A549 (cell line): Measurements from ENCODE around the gene ZNG1A. TPM values are rescaled to one million over a fixed set of nuclear protein-coding genes. Genes with fewer than 3 reads are reported as not detected.

Experiments
- ATAC-seq, 2 experiments: fragments of 200-7000 bp in 1 of 2; fragments of >200 bp in 1 of 2; cut with Nextera tagmentation in 1 of 2; cut with Tn5 transposase in 1 of 2; 3 replicates each; pipeline versions ENCODE4 v1.8.0 to v1.9.1; 2018 to 2020; ENCODE audit warnings: mild to moderate bottlenecking in 1 of 2, moderate library complexity in 1 of 2
- CTCF ChIA-PET: fragments of 300-600 bp; sonication (Branson Sonifier 250); formaldehyde crosslinking; extraction: SDS; loops from one replicate; lab custom pipeline; 2021; ENCODE audit warnings: antibody characterized with exemption, inconsistent platforms; lab: Yijun Ruan, JAX
- POLR2A ChIA-PET: fragments of 350-600 bp; formaldehyde crosslinking; extraction: SDS; loops from one replicate; lab custom pipeline; 2021; ENCODE audit warnings: antibody characterized with exemption, inconsistent platforms; lab: Yijun Ruan, JAX
- DNase-seq, 2 experiments: peaks; one replicate each; pipeline versions ENCODE4 v3.0.0 to v3.0.0-alpha.2; 2011 to 2016; ENCODE audit warnings: low read depth in 1 of 2, low spot score in 1 of 2
- FAIRE-seq: peaks from 2 replicates; lab custom pipeline; 2011; peaks lifted over from hg19 to GRCh38; lab: Jason Lieb, UNC
- H3K27ac ChIP-seq, 2 experiments: fragments of >200 bp; sonication (Bioruptor Twin); formaldehyde crosslinking; 3 replicates each; pipeline ENCODE4 v1.5.1; 2016 to 2017
- H3K4me1 ChIP-seq: fragments of >200 bp; sonication (Bioruptor Twin); formaldehyde crosslinking; 3 replicates; pipeline ENCODE4 v1.6.1; 2016
- H3K4me2 ChIP-seq: fragments of >200 bp; sonication (Bioruptor Twin); formaldehyde crosslinking; 3 replicates; pipeline ENCODE4 v1.6.1; 2016
- H3K4me3 ChIP-seq: fragments of >200 bp; sonication (Bioruptor Twin); formaldehyde crosslinking; 3 replicates; pipeline ENCODE4 v1.5.1; 2016
- H3K9me3 ChIP-seq: fragments of >200 bp; sonication (Bioruptor Twin); formaldehyde crosslinking; 3 replicates; pipeline ENCODE4 v1.6.1; 2016
- BCL3 ChIP-seq: fragments of >200 bp; sonication (Bioruptor Twin); formaldehyde crosslinking; IDR thresholded peaks from 3 replicates; pipeline ENCODE4 v1.6.1; 2016
- CBX2 ChIP-seq: fragments of 200-600 bp; sonication (generic); IDR thresholded peaks from 2 replicates; pipeline ENCODE4 v1.6.1; 2016; ENCODE audit warnings: low read depth, mild to moderate bottlenecking, borderline replicate concordance
- ELK1 ChIP-seq: fragments of 150-350 bp; IDR thresholded peaks from 2 replicates; pipeline ENCODE4 v1.6.1; 2014; ENCODE audit warnings: low read depth, mild to moderate bottlenecking, low read length
- EP300 ChIP-seq, 2 experiments: fragments of >200 bp; sonication (Bioruptor Twin); formaldehyde crosslinking; IDR thresholded peaks; 2 replicates in 1 of 2; 3 replicates in 1 of 2; pipeline ENCODE4 v1.6.1; 2016 to 2017
- GATA3 ChIP-seq: IDR thresholded peaks from 2 replicates; pipeline ENCODE4 v1.6.1; 2012; ENCODE audit warnings: borderline replicate concordance
- HES2 ChIP-seq: fragments of >200 bp; sonication (Bioruptor Twin); formaldehyde crosslinking; IDR thresholded peaks from 2 replicates; pipeline ENCODE4 v1.6.1; 2016
- HEYL ChIP-seq: fragments of 250-450 bp; sonication (Bioruptor Pico); IDR thresholded peaks from 2 replicates; pipeline ENCODE4 v1.8.0; 2021; ENCODE audit warnings: mild to moderate bottlenecking, moderate library complexity
- HMGXB4 ChIP-seq: fragments of 250-450 bp; sonication (Bioruptor Pico); IDR thresholded peaks from 2 replicates; pipeline ENCODE4 v1.5.0; 2021; ENCODE audit warnings: mild to moderate bottlenecking, moderate library complexity, borderline replicate concordance
- HOXB13 ChIP-seq: fragments of 250-450 bp; sonication (Bioruptor Pico); IDR thresholded peaks from 2 replicates; pipeline ENCODE4 v1.5.0; 2020; ENCODE audit warnings: low read depth, mild to moderate bottlenecking, moderate library complexity
- JUN ChIP-seq, 2 experiments: fragments of >200 bp; sonication (Bioruptor Twin); formaldehyde crosslinking; IDR thresholded peaks; 2 replicates in 1 of 2; 3 replicates in 1 of 2; pipeline ENCODE4 v1.6.1; 2016 to 2017
- KDM1A ChIP-seq: fragments of 200-600 bp; sonication (generic); IDR thresholded peaks from 2 replicates; pipeline ENCODE4 v1.6.1; 2016; ENCODE audit warnings: low read depth, mild to moderate bottlenecking
- KDM5A ChIP-seq: fragments of 200-600 bp; sonication (generic); IDR thresholded peaks from 2 replicates; pipeline ENCODE4 v1.6.1; 2016; ENCODE audit warnings: antibody characterized with exemption, mild to moderate bottlenecking
- MAFK ChIP-seq: fragments of 450-650 bp; IDR thresholded peaks from 2 replicates; pipeline ENCODE4 v1.6.1; 2014; ENCODE audit not compliant: partially characterized antibody
- NFE2L2 ChIP-seq: fragments of 150-350 bp; conservative IDR thresholded peaks from 2 replicates; pipeline ENCODE4 v1.6.1; 2014; ENCODE audit warnings: low read length
- PBX3 ChIP-seq: IDR thresholded peaks from 2 replicates; pipeline ENCODE4 v1.6.1; 2012
- POLR2A ChIP-seq: IDR thresholded peaks from 2 replicates; pipeline ENCODE4 v1.6.1; 2012; ENCODE audit warnings: mild to moderate bottlenecking, low read length
- POLR2AphosphoS2 ChIP-seq: conservative IDR thresholded peaks from 2 replicates; pipeline ENCODE4 v1.6.1; 2012; ENCODE audit warnings: low read length, improper control_type of control experiment, inconsistent platforms
- RCOR1 ChIP-seq: fragments of 150-350 bp; IDR thresholded peaks from 2 replicates; pipeline ENCODE4 v1.6.1; 2014; ENCODE audit warnings: antibody characterized with exemption, low read length, low read depth
- RFX5 ChIP-seq: fragments of 450-650 bp; IDR thresholded peaks from 2 replicates; pipeline ENCODE4 v1.7.1; 2014; ENCODE audit warnings: antibody characterized with exemption, mild to moderate bottlenecking, moderate library complexity
- TP53 ChIP-seq: fragments of 250-450 bp; sonication (Bioruptor Pico); IDR thresholded peaks from 2 replicates; pipeline ENCODE4 v1.5.0; 2021; ENCODE audit warnings: mild to moderate bottlenecking, moderate library complexity
- USF2 ChIP-seq: fragments of 450-650 bp; IDR thresholded peaks from 2 replicates; pipeline ENCODE4 v1.6.1; 2014; ENCODE audit warnings: antibody characterized with exemption
- ZC3H11A ChIP-seq: fragments of 450-650 bp; IDR thresholded peaks from 2 replicates; pipeline ENCODE4 v1.6.1; 2014; ENCODE audit warnings: antibody characterized with exemption, mild to moderate bottlenecking
- ZFP36 ChIP-seq: fragments of 450-650 bp; IDR thresholded peaks from 2 replicates; pipeline ENCODE4 v1.6.1; 2014; ENCODE audit warnings: borderline replicate concordance; ENCODE audit not compliant: partially characterized antibody
- ZSCAN20 ChIP-seq: fragments of 250-450 bp; sonication (Bioruptor Pico); IDR thresholded peaks from 2 replicates; pipeline ENCODE4 v1.8.0; 2022; ENCODE audit warnings: mild to moderate bottlenecking, moderate library complexity
- WGBS: methylation state at CpG from one replicate; pipeline ENCODE4 v1.1.6; 2017; ENCODE audit errors: missing lambda C conversion rate; 5-methylcytosine and 5-hydroxymethylcytosine counted together
- polyA plus RNA-seq, 4 experiments: library from polyadenylated mRNA; depleted of rRNA in 3 of 4; stranded (reverse); fragments of >200 nt; fragmentation: RNase III in 1 of 4; extraction: RNeasy Plus Mini Kit Qiagen cat#74134 plus additional on column Dnase treatment in 1 of 4; gene quantifications; 2 replicates in 3 of 4; 3 replicates in 1 of 4; pipeline ENCODE4 v1.2.3, GENCODE V29; 2011 to 2017

The ZNG1A gene
- polyA plus RNA-seq, 2 of the 4 experiments (the other 2 are of a cell fraction) = 34.2 to 43.6 TPM

GRCh38 chr9:224582-225520 is 46.0 kb upstream of the ZNG1A start (continued):
- no peak for TF ChIP-seq JUN (IDR thresholded peaks at IDR 0.05)
- TF ChIP-seq ELK1 = no peak
- no peak for TF ChIP-seq RFX5
- TF ChIP-seq TP53 (CRISPR knock-in tag) = no peak
- no peak for TF ChIP-seq HES2

GRCh38 chr9:224026-224425 is 45.2 kb upstream of the ZNG1A start:
- CTCF ChIA-PET = no interaction called here

GRCh38 chr9:223152-223551 is 44.3 kb upstream of the ZNG1A start:
- WGBS = 74% methylated on average over 3 of the region's 3 CpGs
- TF ChIP-seq CBX2 = no peak
- TF ChIP-seq ZSCAN20 (CRISPR knock-in tag) = no peak
- no peak for TF ChIP-seq KDM1A
- TF ChIP-seq BCL3 = no peak
- TF ChIP-seq HMGXB4 (CRISPR knock-in tag) = no peak
- TF ChIP-seq MAFK = no peak
- TF ChIP-seq POLR2AphosphoS2 = no peak
- no peak for TF ChIP-seq JUN (IDR thresholded peaks at IDR 0.05)
- TF ChIP-seq PBX3 = no peak
- TF ChIP-seq HES2 = no peak
- no peak for TF ChIP-seq POLR2A
- TF ChIP-seq, all 56 proteins: peak for 0
- H3K4me3 ChIP-seq = no peak overlapping the region
- FAIRE-seq (no peak), ATAC-seq (no peak), DNase-seq (no peak)
- POLR2A ChIA-PET = no interaction called here
- no peak overlapping the region for H3K4me2 ChIP-seq
- no peaks in the 10 kb centered on the region for H3K4me1 ChIP-seq
- CTCF ChIA-PET = interaction anchor here (0.6 to 1.3 kb wide), 2 partner anchors 8 to 12 kb away, joined by 3 to 4 read pairs; partner anchors contain the start of gene DOCK8
- H3K27ac ChIP-seq = no peak overlapping the region
- no peaks in the 10 kb centered on the region for H3K9me3 ChIP-seq

More at GRCh38 chr9:224026-224425, 45.2 kb upstream of the ZNG1A start:
- Histone ChIP-seq H3K4me2 (no peak overlapping the region), H3K4me3 (no peak overlapping the region), H3K27ac (no peak overlapping the region), H3K4me1 (no peaks in the 10 kb centered on the region), H3K9me3 (no peaks in the 10 kb centered on the region)
- ATAC-seq = no peak
- FAIRE-seq = no peak
- WGBS = 48% methylated on average over 5 of the region's 5 CpGs
- no peak for DNase-seq
- TF ChIP-seq HMGXB4 (CRISPR knock-in tag) (no peak), HOXB13 (CRISPR knock-in tag) (no peak), HEYL (no peak), TP53 (CRISPR knock-in tag) (no peak), KDM1A (no peak), ZFP36 (no peak), CBX2 (no peak), USF2 (no peak), NFE2L2 (no peak), ZC3H11A (no peak), RCOR1 (no peak), RFX5 (no peak), KDM5A (no peak), POLR2AphosphoS2 (no peak), EP300 (IDR thresholded peaks at IDR 0.05) (no peak), GATA3 (no peak)
- TF ChIP-seq, all 56 proteins: peak for 0
- POLR2A ChIA-PET = no interaction called here
